WERI-Rb-1 (cell line): ENCODE results near the gene SLC6A2.

Source experiments
- DNase-seq: peaks from one replicate; pipeline ENCODE4 v3.0.0-alpha.2; 2020
- H3K27ac ChIP-seq: fragments of 250-450 bp; sonication (Bioruptor Pico); 2 replicates; pipeline ENCODE4 v1.5.1; 2020; ENCODE audit warnings: mild to moderate bottlenecking, moderate library complexity
- H3K27me3 ChIP-seq: fragments of 250-450 bp; sonication (Bioruptor Pico); 2 replicates; pipeline ENCODE4 v1.5.1; 2021; ENCODE audit warnings: mild to moderate bottlenecking, low read depth, moderate library complexity; ENCODE audit not compliant: insufficient read depth, severe bottlenecking
- H3K36me3 ChIP-seq: fragments of 250-450 bp; sonication (Bioruptor Pico); 2 replicates; pipeline ENCODE4 v1.5.1; 2020; ENCODE audit warnings: mild to moderate bottlenecking, moderate library complexity
- H3K4me3 ChIP-seq: 2 replicates; pipeline ENCODE4 v1.5.1; 2011; ENCODE audit warnings: low read depth, mild to moderate bottlenecking, control low read depth, low read length
- H3K9me3 ChIP-seq: fragments of 250-450 bp; sonication (Bioruptor Pico); 2 replicates; pipeline ENCODE4 v1.5.1; 2021; ENCODE audit warnings: mild to moderate bottlenecking, moderate library complexity; ENCODE audit not compliant: severe bottlenecking
- CTCF ChIP-seq: IDR thresholded peaks from 2 replicates; pipeline ENCODE4 v1.5.1; 2011; ENCODE audit warnings: low read depth, mild to moderate bottlenecking, control low read depth, inconsistent platforms, low read length

Gene SLC6A2

GRCh38 chr16:55730115-55730514, 74.3 kb downstream of the SLC6A2 start:
- H3K9me3 ChIP-seq = no peaks in the 10 kb centered on the region
- TF ChIP-seq CTCF = no peak
- H3K27me3 ChIP-seq = no peaks in the 10 kb centered on the region
- H3K4me3 ChIP-seq = no peak overlapping the region
- no peak overlapping the region for H3K27ac ChIP-seq
- DNase-seq = no peak
- H3K36me3 ChIP-seq = no peaks in the 10 kb centered on the region

DNA sequence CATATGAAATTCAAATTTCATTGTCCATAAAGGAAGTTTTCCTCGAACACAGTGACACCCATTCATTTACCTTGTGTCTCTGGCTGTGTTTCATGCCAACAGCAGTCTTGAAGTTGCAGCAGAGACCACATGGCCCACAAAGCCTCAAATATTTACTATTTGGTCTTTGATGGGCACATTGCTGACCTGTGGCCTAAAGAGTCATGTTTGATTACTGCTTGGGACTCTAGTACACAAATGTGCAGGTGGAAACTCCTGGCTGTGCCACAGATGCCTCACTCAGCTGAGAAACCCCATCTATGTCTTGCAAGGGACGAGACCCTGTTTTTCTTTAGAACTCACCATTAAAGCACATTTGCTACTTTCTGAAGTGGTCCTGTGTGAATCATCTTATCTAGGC, 76.7 kb downstream of the SLC6A2 start:
- H3K27me3 ChIP-seq = no peaks in the 10 kb centered on the region
- no peak for DNase-seq
- TF ChIP-seq CTCF = no peak
- no peak overlapping the region for H3K4me3 ChIP-seq
- H3K9me3 ChIP-seq = no peaks in the 10 kb centered on the region
- H3K36me3 ChIP-seq = no peaks in the 10 kb centered on the region
- no peak overlapping the region for H3K27ac ChIP-seq

DNA sequence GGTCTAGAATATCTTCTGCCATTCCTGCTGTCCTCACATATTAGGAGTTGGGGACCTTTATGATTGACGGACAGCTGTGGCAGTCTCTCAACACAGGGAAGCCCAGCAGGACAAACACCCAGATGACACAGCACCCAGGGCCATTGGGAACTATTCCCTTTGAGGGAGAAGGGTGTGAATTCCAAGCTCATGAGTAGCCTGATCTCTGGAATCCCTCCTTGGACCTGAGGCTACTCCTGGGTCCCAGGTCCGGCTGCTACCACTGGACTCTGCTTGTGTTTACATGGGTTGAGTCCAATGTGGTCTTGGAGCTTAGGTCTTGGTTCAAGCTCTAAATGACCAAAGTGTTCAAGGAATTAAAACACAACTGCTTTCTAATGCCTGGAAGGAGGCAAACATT, 78.9 kb downstream of the SLC6A2 start:
- Histone ChIP-seq H3K36me3 (no peaks in the 10 kb centered on the region), H3K27me3 (no peaks in the 10 kb centered on the region), H3K4me3 (no peak overlapping the region), H3K27ac (no peak overlapping the region), H3K9me3 (no peaks in the 10 kb centered on the region)
- no peak for DNase-seq
- no peak for TF ChIP-seq CTCF

DNA sequence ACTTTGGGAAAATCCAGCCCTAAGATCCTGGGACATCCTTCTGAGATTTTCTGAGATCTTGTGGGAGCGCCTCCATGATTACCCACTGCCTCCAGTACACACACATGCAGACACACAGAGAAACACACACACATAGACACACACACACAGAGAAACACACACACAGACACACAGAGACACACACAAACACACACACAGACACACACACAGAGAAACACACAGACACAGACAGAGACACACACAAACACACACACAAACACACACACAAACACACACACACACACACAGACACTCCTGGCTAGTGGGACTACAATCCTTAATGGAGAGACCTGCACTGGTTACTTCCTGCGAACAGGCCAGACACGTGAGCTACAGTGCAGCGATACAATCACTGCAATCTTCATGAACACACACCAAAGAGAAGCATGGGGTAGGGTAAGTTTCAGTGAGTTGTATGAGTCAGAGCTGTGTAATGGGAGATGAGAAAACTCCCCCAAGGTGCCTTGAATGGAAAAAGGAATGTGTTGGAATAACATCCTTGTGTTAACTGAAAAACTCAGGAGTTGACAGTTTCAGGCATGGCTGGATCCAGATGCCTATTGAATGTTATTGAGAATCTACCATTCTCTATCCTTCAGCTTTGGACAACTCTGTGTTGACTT, 79.5 kb downstream of the SLC6A2 start:
- TF ChIP-seq CTCF = no peak
- no peaks in the 10 kb centered on the region for H3K9me3 ChIP-seq
- H3K4me3 ChIP-seq = no peak overlapping the region
- H3K27ac ChIP-seq = no peak overlapping the region
- no peaks in the 10 kb centered on the region for H3K36me3 ChIP-seq
- DNase-seq = no peak
- no peaks in the 10 kb centered on the region for H3K27me3 ChIP-seq

- Histone ChIP-seq H3K36me3 (no peaks in the 10 kb centered on the region), H3K9me3 (no peaks in the 10 kb centered on the region), H3K27ac (no peak overlapping the region), H3K4me3 (no peak overlapping the region), H3K27me3 (no peaks in the 10 kb centered on the region)
- no peak for TF ChIP-seq CTCF
- DNase-seq = no peak
These were observed 80.9 kb downstream of the SLC6A2 start for GRCh38 chr16:55736671-55737070.

DNA sequence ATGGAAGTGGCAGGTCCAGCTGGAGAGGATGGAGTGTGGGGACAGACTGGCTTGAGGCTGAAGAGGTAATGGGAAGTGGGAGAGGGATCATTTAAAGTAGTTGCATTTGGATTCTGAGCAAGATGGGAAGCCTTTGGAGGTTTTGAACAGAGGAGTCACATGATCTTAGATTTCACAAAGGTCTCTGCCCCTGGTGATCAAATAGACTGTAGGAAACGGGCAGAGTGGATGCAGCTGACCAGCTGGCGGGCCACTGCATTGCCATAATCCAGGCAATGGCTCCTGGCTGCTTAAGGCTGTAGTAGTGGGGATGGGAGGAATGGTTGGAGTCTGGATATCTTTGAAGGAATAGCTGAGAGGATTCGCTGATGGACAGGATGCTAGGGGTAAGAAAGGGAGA, 81.5 kb downstream of the SLC6A2 start:
- TF ChIP-seq CTCF = no peak
- H3K4me3 ChIP-seq = no peak overlapping the region
- H3K9me3 ChIP-seq = no peaks in the 10 kb centered on the region
- H3K36me3 ChIP-seq = no peaks in the 10 kb centered on the region
- DNase-seq = no peak
- H3K27me3 ChIP-seq = no peaks in the 10 kb centered on the region
- no peak overlapping the region for H3K27ac ChIP-seq
